Keratinocyte (primary cell): ENCODE measurements around the gene AFDN. TPM values are rescaled to one million over a fixed set of nuclear protein-coding genes. Genes with fewer than 3 reads are reported as not detected.

Experiments used
- DNase-seq: peaks from one replicate; pipeline ENCODE4 v3.0.0-alpha.2; 2011; ENCODE audit warnings: low read depth, missing footprints, low spot score
- FAIRE-seq: peaks from 2 replicates; lab custom pipeline; 2011; peaks lifted over from hg19 to GRCh38; lab: Jason Lieb, UNC
- H2AFZ ChIP-seq: 2 replicates; pipeline ENCODE4 v1.6.0; 2012; ENCODE audit warnings: low read length, control low read depth, inconsistent platforms; ENCODE audit not compliant: control insufficient read depth
- H3K27ac ChIP-seq: 2 replicates; pipeline ENCODE4 v1.5.1; 2011; ENCODE audit warnings: low read length; ENCODE audit not compliant: control insufficient read depth, insufficient read depth
- H3K27me3 ChIP-seq: 3 replicates; pipeline ENCODE4 v1.6.0; 2011; ENCODE audit warnings: low read length; ENCODE audit not compliant: control insufficient read depth, insufficient read depth; ENCODE audit errors: extremely low read depth
- H3K36me3 ChIP-seq, 2 experiments: 2 replicates in 1 of 2; 3 replicates in 1 of 2; pipeline ENCODE4 v1.5.1; 2011; ENCODE audit warnings: low read length in 2 of 2, mild to moderate bottlenecking in 1 of 2; ENCODE audit not compliant: control insufficient read depth in 2 of 2, insufficient read depth in 2 of 2; ENCODE audit errors: extremely low read depth in 1 of 2
- H3K4me1 ChIP-seq: 3 replicates; pipeline ENCODE4 v1.5.1; 2011; ENCODE audit warnings: low read length; ENCODE audit not compliant: control insufficient read depth, insufficient read depth; ENCODE audit errors: extremely low read depth
- H3K4me2 ChIP-seq: 3 replicates; pipeline ENCODE4 v1.6.0; 2011; ENCODE audit warnings: low read depth, low read length; ENCODE audit not compliant: control insufficient read depth, insufficient read depth; ENCODE audit errors: extremely low read depth
- H3K4me3 ChIP-seq, 3 experiments: fragments of 200-600 bp in 1 of 3; sonication (generic) in 1 of 3; 2 replicates in 2 of 3; 3 replicates in 1 of 3; pipeline ENCODE4 v1.5.1; 2011 to 2016; ENCODE audit warnings: low read length in 3 of 3, mild to moderate bottlenecking in 3 of 3, control low read depth in 2 of 3, inconsistent platforms in 1 of 3, low read depth in 1 of 3, mixed read lengths in 1 of 3, mixed run types in 1 of 3, moderate library complexity in 1 of 3; ENCODE audit not compliant: control insufficient read depth in 2 of 3, insufficient read depth in 2 of 3; ENCODE audit errors: extremely low read depth in 1 of 3
- H3K79me2 ChIP-seq: 2 replicates; pipeline ENCODE4 v1.6.0; 2012; ENCODE audit warnings: low read length; ENCODE audit not compliant: control insufficient read depth, insufficient read depth
- H3K9ac ChIP-seq: 3 replicates; pipeline ENCODE4 v1.6.0; 2011; ENCODE audit warnings: low read length; ENCODE audit not compliant: control insufficient read depth, insufficient read depth; ENCODE audit errors: extremely low read depth
- H3K9me1 ChIP-seq: 3 replicates; pipeline ENCODE4 v1.6.0; 2011; ENCODE audit warnings: low read length; ENCODE audit not compliant: control insufficient read depth, insufficient read depth; ENCODE audit errors: extremely low read depth
- H3K9me3 ChIP-seq: 2 replicates; pipeline ENCODE4 v1.5.1; 2012; ENCODE audit warnings: low read depth, low read length; ENCODE audit not compliant: control insufficient read depth
- H4K20me1 ChIP-seq: 3 replicates; pipeline ENCODE4 v1.6.0; 2011; ENCODE audit warnings: low read length; ENCODE audit not compliant: control insufficient read depth, insufficient read depth; ENCODE audit errors: extremely low read depth
- EZH2 ChIP-seq: IDR thresholded peaks from one replicate; pipeline ENCODE4 v1.6.1; 2012; ENCODE audit warnings: inconsistent platforms, mild to moderate bottlenecking, low read length, moderate library complexity
- dilution Hi-C: fragments of 300-500 bp; cut with MboI; formaldehyde crosslinking; loops from one replicate; pipeline ENCODE4 v1.7.0; 2020; ENCODE audit warnings: low sequenced_read_pairs; ENCODE audit not compliant: extremely low pct_ligation_motif_present
- polyA plus RNA-seq, 5 experiments: library from polyadenylated mRNA; depleted of rRNA in 3 of 5; stranded (reverse) in 3 of 5; stranded (forward) in 1 of 5; unstranded in 1 of 5; fragments of >200 nt; gene quantifications; 1 replicate in 1 of 5; 2 replicates in 3 of 5; 3 replicates in 1 of 5; pipeline versions ENCODE4 v1.2.1 to v1.2.3, GENCODE V29; 2011 to 2012; ENCODE audit warnings: missing spikeins in 2 of 5, low read depth in 1 of 5, low replicate concordance in 1 of 5
- TF ChIP-seq, protein P1 (sequence below), 3 experiments: IDR thresholded peaks in 1 of 3; conservative IDR thresholded peaks in 1 of 3; optimal IDR thresholded peaks in 1 of 3; 2 replicates in 2 of 3; 3 replicates in 1 of 3; pipeline versions ENCODE3 to v1.5.1; 2011; ENCODE audit warnings: low read length in 3 of 3, mild to moderate bottlenecking in 3 of 3, moderate library complexity in 2 of 3, control low read depth in 1 of 3, inconsistent platforms in 1 of 3; ENCODE audit not compliant: insufficient read depth in 2 of 3; ENCODE audit errors: extremely low read depth in 1 of 3

AFDN gene
- polyA plus RNA-seq, 1 donor (not counting 4 experiments of a cell fraction or from before 2014, with no cell fraction given): 46.5 TPM

DNA sequence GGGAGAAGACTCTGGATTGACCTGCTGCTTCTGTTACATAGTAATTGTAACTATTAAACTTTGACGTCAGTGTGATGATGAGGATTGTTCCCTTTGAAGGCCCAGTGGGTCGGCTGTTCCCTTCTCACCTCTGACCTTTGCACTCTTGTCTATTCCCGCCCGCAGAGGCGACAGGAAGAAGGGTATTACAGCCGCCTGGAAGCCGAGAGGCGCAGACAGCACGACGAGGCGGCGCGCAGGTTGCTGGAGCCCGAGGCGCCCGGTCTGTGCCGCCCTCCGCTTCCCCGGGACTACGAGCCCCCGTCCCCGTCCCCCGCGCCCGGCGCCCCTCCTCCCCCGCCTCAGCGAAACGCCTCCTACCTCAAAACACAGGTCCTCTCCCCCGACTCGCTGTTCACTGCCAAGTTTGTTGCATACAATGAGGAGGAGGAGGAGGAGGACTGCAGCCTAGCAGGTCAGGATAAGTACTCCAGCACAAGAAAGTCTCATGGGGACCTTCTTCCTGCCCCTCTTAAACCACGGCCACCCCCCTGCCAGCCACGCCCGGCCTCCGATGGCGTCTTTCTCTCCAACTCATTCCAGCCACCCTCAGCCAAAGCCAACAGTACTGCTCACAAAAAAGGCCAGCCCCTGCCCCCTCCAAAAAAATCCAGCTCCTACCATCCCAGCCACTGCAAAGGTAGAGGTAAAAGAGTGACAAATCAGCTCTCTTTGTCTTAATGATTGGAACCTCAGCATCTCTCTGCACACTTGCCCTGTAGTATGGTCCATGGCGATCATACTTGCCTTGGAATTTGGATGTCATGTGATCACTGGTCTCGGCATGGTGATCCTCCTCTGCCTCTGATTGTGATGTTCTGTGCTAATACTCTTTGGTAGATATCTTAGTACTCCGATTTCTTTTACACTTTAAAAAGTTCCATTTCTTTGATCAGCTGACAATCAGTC, 139.2 kb downstream of the AFDN start:
- no peaks in the 10 kb centered on the region for H3K9me1 ChIP-seq
- no peak overlapping the region for H3K9ac ChIP-seq
- TF ChIP-seq, protein P1, sequence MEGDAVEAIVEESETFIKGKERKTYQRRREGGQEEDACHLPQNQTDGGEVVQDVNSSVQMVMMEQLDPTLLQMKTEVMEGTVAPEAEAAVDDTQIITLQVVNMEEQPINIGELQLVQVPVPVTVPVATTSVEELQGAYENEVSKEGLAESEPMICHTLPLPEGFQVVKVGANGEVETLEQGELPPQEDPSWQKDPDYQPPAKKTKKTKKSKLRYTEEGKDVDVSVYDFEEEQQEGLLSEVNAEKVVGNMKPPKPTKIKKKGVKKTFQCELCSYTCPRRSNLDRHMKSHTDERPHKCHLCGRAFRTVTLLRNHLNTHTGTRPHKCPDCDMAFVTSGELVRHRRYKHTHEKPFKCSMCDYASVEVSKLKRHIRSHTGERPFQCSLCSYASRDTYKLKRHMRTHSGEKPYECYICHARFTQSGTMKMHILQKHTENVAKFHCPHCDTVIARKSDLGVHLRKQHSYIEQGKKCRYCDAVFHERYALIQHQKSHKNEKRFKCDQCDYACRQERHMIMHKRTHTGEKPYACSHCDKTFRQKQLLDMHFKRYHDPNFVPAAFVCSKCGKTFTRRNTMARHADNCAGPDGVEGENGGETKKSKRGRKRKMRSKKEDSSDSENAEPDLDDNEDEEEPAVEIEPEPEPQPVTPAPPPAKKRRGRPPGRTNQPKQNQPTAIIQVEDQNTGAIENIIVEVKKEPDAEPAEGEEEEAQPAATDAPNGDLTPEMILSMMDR (optimal IDR thresholded peaks at IDR 0.05 in 1 of 3, IDR thresholded peaks at IDR 0.05 in 1 of 3, conservative IDR thresholded peaks at IDR 0.05 in 1 of 3; ENCODE audit: extremely low read depth in 1 of 3, insufficient read depth in 2 of 3, low read length in 3 of 3): no peak
- no peak for TF ChIP-seq EZH2
- DNase-seq (no peak), FAIRE-seq (no peak)
- no peak overlapping the region for H3K4me3 ChIP-seq
- H3K79me2 ChIP-seq: no peaks in the 10 kb centered on the region
- H3K4me1 ChIP-seq: no peaks in the 10 kb centered on the region
- no peaks in the 10 kb centered on the region for H3K9me3 ChIP-seq
- no peak overlapping the region for H3K4me2 ChIP-seq
- no peaks in the 10 kb centered on the region for H3K27me3 ChIP-seq
- no peak overlapping the region for H3K27ac ChIP-seq
- dilution Hi-C loops: no loop called here
- peaks cover 3% of the 10 kb centered on the region for H4K20me1 ChIP-seq
- H2AFZ ChIP-seq: no peak overlapping the region
- H3K36me3 ChIP-seq: peaks cover 28 to 30% of the 10 kb centered on the region in 2 experiments

DNA sequence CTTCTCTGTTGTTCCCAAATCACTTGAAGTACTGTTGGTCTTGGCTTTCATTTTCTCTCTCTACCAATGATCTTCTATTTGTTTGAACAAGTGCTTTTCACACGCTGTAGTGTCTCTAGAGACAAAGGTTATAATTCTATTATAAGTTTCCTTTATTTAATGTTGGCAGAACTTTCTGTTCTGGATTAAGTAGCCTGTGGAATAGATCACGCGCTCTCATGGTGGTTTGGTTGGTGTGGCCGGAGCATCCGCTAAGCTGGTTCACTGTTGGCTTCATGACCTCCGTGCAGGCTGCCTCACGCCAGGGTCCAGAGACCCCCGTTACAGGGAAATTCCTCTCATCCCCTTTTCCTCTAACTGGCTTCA, 139.8 kb downstream of the AFDN start:
- H3K27ac ChIP-seq: no peak overlapping the region
- H3K4me1 ChIP-seq: no peaks in the 10 kb centered on the region
- no peak overlapping the region for H3K4me3 ChIP-seq
- no peaks in the 10 kb centered on the region for H3K27me3 ChIP-seq
- no peak overlapping the region for H3K9ac ChIP-seq
- H3K36me3 ChIP-seq: peaks cover 28 to 30% of the 10 kb centered on the region in 2 experiments
- dilution Hi-C loops: no loop called here
- H4K20me1 ChIP-seq: peaks cover 3% of the 10 kb centered on the region
- H3K9me3 ChIP-seq: no peaks in the 10 kb centered on the region
- no peaks in the 10 kb centered on the region for H3K79me2 ChIP-seq
- H3K9me1 ChIP-seq: no peaks in the 10 kb centered on the region
- FAIRE-seq (no peak), DNase-seq (no peak)
- H3K4me2 ChIP-seq: no peak overlapping the region
- TF ChIP-seq, protein P1 (optimal IDR thresholded peaks at IDR 0.05 in 1 of 3, IDR thresholded peaks at IDR 0.05 in 1 of 3, conservative IDR thresholded peaks at IDR 0.05 in 1 of 3; ENCODE audit: extremely low read depth in 1 of 3, insufficient read depth in 2 of 3, low read length in 3 of 3): no peak
- no peak for TF ChIP-seq EZH2
- H2AFZ ChIP-seq: no peak overlapping the region
